Measurements from ENCODE around the gene IFT25. TPM values are rescaled to one million over a fixed set of nuclear protein-coding genes. Genes with fewer than 3 reads are reported as not detected.
"Not testable (repeated sequence)": the region's sequence is repeated elsewhere in the genome, so short reads cannot be mapped to it uniquely, and the experiment has no call there.

Gene IFT25
- total and polyA plus RNA-seq, 2 donors (not counting 1 experiment from before 2014, with no cell fraction given), result 18.2 to 45.7 TPM

DNA sequence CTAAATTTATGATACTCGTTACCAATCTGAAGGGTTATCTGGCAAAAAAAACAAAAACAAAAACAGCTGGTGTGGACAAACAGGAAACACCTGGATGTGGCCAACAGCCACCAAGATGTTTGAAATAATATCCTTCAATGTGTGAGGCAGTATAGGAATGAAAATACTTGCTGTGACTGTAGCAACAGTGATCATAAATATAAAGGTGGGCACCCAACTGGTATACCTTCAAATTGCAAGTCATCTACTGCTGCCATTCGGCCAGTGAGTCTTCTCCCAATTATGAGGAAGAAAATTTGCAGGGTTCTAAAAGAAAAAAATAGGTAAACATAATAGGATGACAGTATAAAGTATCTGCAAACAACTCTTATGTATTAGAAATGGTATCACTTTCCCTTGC lies 56.8 kb downstream of the IFT25 start:
- DNase-seq (no peak), ATAC-seq (ENCODE audit: low read depth) (no peak)
- Histone ChIP-seq H3K27ac (ENCODE audit: low read length in 2 of 2) (peak overlapping the region in 1 of 2 donors; percentile 28), H4K20me1 (ENCODE audit: control insufficient read depth, insufficient read depth, low read length, poor library complexity, severe bottlenecking) (no peaks in the 10 kb centered on the region), H2AFZ (ENCODE audit: insufficient read depth, low read depth, low read length, poor library complexity, severe bottlenecking) (peak overlapping the region; percentile 79), H3K4me3 (ENCODE audit: control extremely low read depth in 1 of 5, extremely low read depth in 1 of 5, insufficient read depth in 1 of 5, low read depth in 2 of 5, low read length in 4 of 5) (peak overlapping the region in 4 of 5 experiments; percentile 76 to 95 (median 83)), H3K4me2 (replicated peaks; ENCODE audit: low read depth, low read length, poor library complexity, severe bottlenecking) (peak overlapping the region; percentile 78), H3K27me3 (replicated peaks in 1 of 4; ENCODE audit: control extremely low read depth in 1 of 4, control insufficient read depth in 3 of 4, insufficient read depth in 4 of 4, low read length in 3 of 4) (no peaks in the 10 kb centered on the region), H3K9ac (ENCODE audit: low read length) (peak overlapping the region; percentile 84), H3K79me2 (ENCODE audit: control insufficient read depth, insufficient read depth, low read length) (peaks cover 4% of the 10 kb centered on the region), H3K9me3 (ENCODE audit: control extremely low read depth in 1 of 3, control insufficient read depth in 2 of 3, insufficient read depth in 1 of 3, low read length in 2 of 3) (no peaks in the 10 kb centered on the region), H3K4me1 (ENCODE audit: control insufficient read depth in 2 of 2, insufficient read depth in 2 of 2, low read length in 2 of 2) (peaks cover 19 to 27% of the 10 kb centered on the region in 2 donors), H3K36me3 (replicated peaks in 1 of 2; ENCODE audit: control extremely low read depth in 1 of 2, control insufficient read depth in 1 of 2, extremely low read depth in 1 of 2, insufficient read depth in 2 of 2, low read length in 1 of 2) (peaks cover 8 to 9% of the 10 kb centered on the region in 2 experiments)
- TF ChIP-seq, protein P1, sequence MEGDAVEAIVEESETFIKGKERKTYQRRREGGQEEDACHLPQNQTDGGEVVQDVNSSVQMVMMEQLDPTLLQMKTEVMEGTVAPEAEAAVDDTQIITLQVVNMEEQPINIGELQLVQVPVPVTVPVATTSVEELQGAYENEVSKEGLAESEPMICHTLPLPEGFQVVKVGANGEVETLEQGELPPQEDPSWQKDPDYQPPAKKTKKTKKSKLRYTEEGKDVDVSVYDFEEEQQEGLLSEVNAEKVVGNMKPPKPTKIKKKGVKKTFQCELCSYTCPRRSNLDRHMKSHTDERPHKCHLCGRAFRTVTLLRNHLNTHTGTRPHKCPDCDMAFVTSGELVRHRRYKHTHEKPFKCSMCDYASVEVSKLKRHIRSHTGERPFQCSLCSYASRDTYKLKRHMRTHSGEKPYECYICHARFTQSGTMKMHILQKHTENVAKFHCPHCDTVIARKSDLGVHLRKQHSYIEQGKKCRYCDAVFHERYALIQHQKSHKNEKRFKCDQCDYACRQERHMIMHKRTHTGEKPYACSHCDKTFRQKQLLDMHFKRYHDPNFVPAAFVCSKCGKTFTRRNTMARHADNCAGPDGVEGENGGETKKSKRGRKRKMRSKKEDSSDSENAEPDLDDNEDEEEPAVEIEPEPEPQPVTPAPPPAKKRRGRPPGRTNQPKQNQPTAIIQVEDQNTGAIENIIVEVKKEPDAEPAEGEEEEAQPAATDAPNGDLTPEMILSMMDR (IDR thresholded peaks at IDR 0.05), result no peak
- TF ChIP-seq EZH2 (IDR thresholded peaks at IDR 0.05; ENCODE audit: borderline replicate concordance, insufficient read depth, low read depth, low read length, poor library complexity, severe bottlenecking), result no peak
- Mint-ChIP-seq H3K27me3 (no peaks in the 10 kb centered on the region), H3K27ac (peak overlapping the region; percentile 42), H3K4me3 (peak overlapping the region; percentile 96), H3K9me3 (ENCODE audit: insufficient read depth) (no peaks in the 10 kb centered on the region), H3K4me1 (peaks cover 44% of the 10 kb centered on the region)
- ChIA-PET POLR2A (no interaction called here), CTCF (interaction anchor here (1.2 to 2.1 kb wide), 3 partner anchors 10 to 57 kb away, joined by 3 to 14 read pairs (median 3); partner anchors contain the start of genes IFT25 and LRRC42)
- intact Hi-C loops (cut with micrococcal nuclease), result loop anchor here (1.0 to 10.0 kb wide), 6 partner anchors 50 to 1161 kb away; partner anchors contain the start of genes LRP8, LRRC42, NDC1 and PARS2
- WGBS (ENCODE audit: insufficient coverage), result no CpG with 5 or more reads among the region's 2 CpGs

DNA sequence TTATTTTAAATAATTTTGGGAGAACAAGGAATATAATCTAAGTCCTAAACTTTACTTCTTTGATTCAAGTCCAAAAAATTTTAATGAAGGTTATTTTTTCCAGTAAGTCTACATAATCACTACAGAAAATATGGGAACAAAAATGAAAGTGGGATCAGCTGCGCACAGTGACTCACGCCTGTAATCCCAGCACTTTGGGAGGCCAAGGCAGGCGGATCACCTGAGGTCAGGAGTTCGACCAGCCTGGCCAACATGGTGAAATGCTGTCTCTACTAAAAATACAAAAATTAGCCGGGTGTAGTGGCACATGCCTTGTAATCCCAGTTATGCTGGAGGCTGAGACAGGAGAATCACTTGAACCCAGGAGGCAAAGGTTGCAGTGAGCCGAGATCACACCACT lies 61.9 kb downstream of the IFT25 start:
- H3K27me3 Mint-ChIP-seq; H3K27ac Mint-ChIP-seq; H3K4me3 Mint-ChIP-seq; ATAC-seq (ENCODE audit: low read depth); H3K9me3 Mint-ChIP-seq (ENCODE audit: insufficient read depth); H3K79me2 ChIP-seq (ENCODE audit: control insufficient read depth, insufficient read depth, low read length); DNase-seq; H3K9ac ChIP-seq (ENCODE audit: low read length); H4K20me1 ChIP-seq (ENCODE audit: control insufficient read depth, insufficient read depth, low read length, poor library complexity, severe bottlenecking); H3K27ac ChIP-seq (ENCODE audit: low read length in 2 of 2); H3K9me3 ChIP-seq (ENCODE audit: control extremely low read depth in 1 of 3, control insufficient read depth in 2 of 3, insufficient read depth in 1 of 3, low read length in 2 of 3); H3K4me1 ChIP-seq (ENCODE audit: control insufficient read depth in 2 of 2, insufficient read depth in 2 of 2, low read length in 2 of 2); H2AFZ ChIP-seq (ENCODE audit: insufficient read depth, low read depth, low read length, poor library complexity, severe bottlenecking); H3K4me3 ChIP-seq (ENCODE audit: control extremely low read depth in 1 of 5, extremely low read depth in 1 of 5, insufficient read depth in 1 of 5, low read depth in 2 of 5, low read length in 4 of 5); H3K27me3 ChIP-seq (replicated peaks in 1 of 4; ENCODE audit: control extremely low read depth in 1 of 4, control insufficient read depth in 3 of 4, insufficient read depth in 4 of 4, low read length in 3 of 4); H3K4me2 ChIP-seq (replicated peaks; ENCODE audit: low read depth, low read length, poor library complexity, severe bottlenecking); POLR2A ChIA-PET: not testable (repeated sequence)
- peaks cover 8 to 19% of the 10 kb centered on the region in 2 experiments for H3K36me3 ChIP-seq (replicated peaks in 1 of 2; ENCODE audit: control extremely low read depth in 1 of 2, control insufficient read depth in 1 of 2, extremely low read depth in 1 of 2, insufficient read depth in 2 of 2, low read length in 1 of 2)
- H3K4me1 Mint-ChIP-seq, result peaks cover 15% of the 10 kb centered on the region
- CTCF ChIA-PET, result interaction anchor here (1.3 kb wide), 1 partner anchor 65 kb away, joined by 3 read pairs; no protein-coding TSS in a partner anchor
- WGBS (ENCODE audit: insufficient coverage), result 95% methylated on average over 5 of the region's 6 CpGs
- intact Hi-C loops (cut with micrococcal nuclease), result loop anchor here (10.0 kb wide), 1 partner anchor 559 kb away; the partner anchor contains the start of gene LRP8

DNA sequence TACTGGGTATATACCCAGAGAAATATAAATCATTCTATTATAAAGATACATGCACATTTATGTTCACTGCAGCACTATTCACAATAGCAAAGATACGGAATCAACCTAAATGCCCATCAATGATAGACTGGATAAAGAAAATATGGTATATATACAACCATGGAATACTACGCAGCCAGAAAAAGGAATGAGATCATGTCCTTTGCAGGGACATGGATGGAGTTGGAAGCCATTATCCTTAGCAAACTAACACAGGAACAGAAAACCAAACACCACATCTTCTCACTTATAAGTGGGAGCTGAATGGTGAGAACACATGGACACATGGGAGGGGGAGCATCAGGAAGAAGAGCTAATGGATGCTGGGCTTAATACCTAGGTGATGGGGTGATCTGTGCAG lies 63.6 kb downstream of the IFT25 start:
- H3K9ac ChIP-seq (ENCODE audit: low read length); H3K4me3 Mint-ChIP-seq; H3K9me3 ChIP-seq (ENCODE audit: control extremely low read depth in 1 of 3, control insufficient read depth in 2 of 3, insufficient read depth in 1 of 3, low read length in 2 of 3); H3K4me1 Mint-ChIP-seq; H3K4me1 ChIP-seq (ENCODE audit: control insufficient read depth in 2 of 2, insufficient read depth in 2 of 2, low read length in 2 of 2); H3K4me3 ChIP-seq (ENCODE audit: control extremely low read depth in 1 of 5, extremely low read depth in 1 of 5, insufficient read depth in 1 of 5, low read depth in 2 of 5, low read length in 4 of 5); H3K27me3 Mint-ChIP-seq; H2AFZ ChIP-seq (ENCODE audit: insufficient read depth, low read depth, low read length, poor library complexity, severe bottlenecking); ATAC-seq (ENCODE audit: low read depth); H3K79me2 ChIP-seq (ENCODE audit: control insufficient read depth, insufficient read depth, low read length); H3K27ac ChIP-seq (ENCODE audit: low read length in 2 of 2); H3K9me3 Mint-ChIP-seq (ENCODE audit: insufficient read depth); POLR2A ChIA-PET; H4K20me1 ChIP-seq (ENCODE audit: control insufficient read depth, insufficient read depth, low read length, poor library complexity, severe bottlenecking); DNase-seq; H3K27me3 ChIP-seq (replicated peaks in 1 of 4; ENCODE audit: control extremely low read depth in 1 of 4, control insufficient read depth in 3 of 4, insufficient read depth in 4 of 4, low read length in 3 of 4); H3K4me2 ChIP-seq (replicated peaks; ENCODE audit: low read depth, low read length, poor library complexity, severe bottlenecking); H3K27ac Mint-ChIP-seq: not testable (repeated sequence)
- intact Hi-C loops (cut with micrococcal nuclease), result loop anchor here (10.0 kb wide), 1 partner anchor 557 kb away; the partner anchor contains the start of gene LRP8
- CTCF ChIA-PET, result interaction anchor here (1.6 to 2.1 kb wide), 2 partner anchors 8 to 78 kb away, joined by 3 to 9 read pairs; no protein-coding TSS in a partner anchor
- H3K36me3 ChIP-seq (replicated peaks in 1 of 2; ENCODE audit: control extremely low read depth in 1 of 2, control insufficient read depth in 1 of 2, extremely low read depth in 1 of 2, insufficient read depth in 2 of 2, low read length in 1 of 2), result peaks cover 8 to 31% of the 10 kb centered on the region in 2 experiments
- no CpG with 5 or more reads among the region's 2 CpGs for WGBS (ENCODE audit: insufficient coverage)
